H1 (cell line): ENCODE measurements around the gene HDAC6. TPM values are rescaled to one million over a fixed set of nuclear protein-coding genes. Genes with fewer than 3 reads are reported as not detected.

Source experiments
- CTCF ChIA-PET: fragments of 300-600 bp; sonication (Branson Sonifier 250); formaldehyde crosslinking; loops from one replicate; lab custom pipeline; 2021; ENCODE audit not compliant: partially characterized antibody; lab: Charles Lee
- POLR2A ChIA-PET: fragments of 300-600 bp; sonication (Branson Sonifier 250); formaldehyde crosslinking; loops from one replicate; lab custom pipeline; 2021; ENCODE audit warnings: inconsistent platforms; ENCODE audit not compliant: partially characterized antibody; lab: Charles Lee
- DNase-seq, 2 experiments: peaks; one replicate each; pipeline versions ENCODE4 v3.0.0 to v3.0.0-alpha.2; 2010 to 2022; ENCODE audit warnings: low spot score in 2 of 2, low read depth in 1 of 2, mixed read lengths in 1 of 2
- FAIRE-seq: peaks from 2 replicates; lab custom pipeline; 2011; peaks lifted over from hg19 to GRCh38; lab: Jason Lieb, UNC
- H2AFZ ChIP-seq: 2 replicates; pipeline ENCODE4 v1.8.1; 2012; ENCODE audit warnings: low read length, inconsistent platforms
- H2AK5ac ChIP-seq: 2 replicates; pipeline ENCODE4 v1.6.1; 2013; ENCODE audit warnings: low read depth, low read length
- H2BK120ac ChIP-seq: replicated peaks from 2 replicates; pipeline ENCODE3; 2013; ENCODE audit warnings: low read depth, low read length, inconsistent platforms
- H2BK12ac ChIP-seq: 2 replicates; pipeline ENCODE4 v1.6.1; 2013; ENCODE audit warnings: low read depth, low read length
- H2BK15ac ChIP-seq: 2 replicates; pipeline ENCODE4 v1.6.1; 2013; ENCODE audit warnings: low read length
- H2BK20ac ChIP-seq: 2 replicates; pipeline ENCODE4 v1.6.1; 2013; ENCODE audit warnings: low read length
- H2BK5ac ChIP-seq: 2 replicates; pipeline ENCODE4 v1.6.1; 2013; ENCODE audit warnings: low read depth, low read length
- H3K14ac ChIP-seq: 2 replicates; pipeline ENCODE4 v1.6.1; 2013; ENCODE audit warnings: inconsistent platforms; ENCODE audit not compliant: insufficient read length
- H3K18ac ChIP-seq: 2 replicates; pipeline ENCODE4 v1.6.1; 2013; ENCODE audit warnings: low read length; ENCODE audit errors: extremely low read depth
- H3K23ac ChIP-seq: 2 replicates; pipeline ENCODE4 v1.6.1; 2013; ENCODE audit warnings: inconsistent platforms; ENCODE audit not compliant: insufficient read length
- H3K23me2 ChIP-seq: 2 replicates; pipeline ENCODE4 v1.6.1; 2013; ENCODE audit warnings: low read depth, low read length
- H3K27ac ChIP-seq: 2 replicates; pipeline ENCODE4 v1.6.1; 2011; ENCODE audit warnings: low read depth, low read length, inconsistent platforms
- H3K27me3 ChIP-seq, 4 experiments: replicated peaks in 1 of 4; 1 replicate in 1 of 4; 2 replicates in 3 of 4; pipeline versions ENCODE4 v1.6.1 to v1.8.1; 2011 to 2013; ENCODE audit warnings: low read length in 3 of 4, mild to moderate bottlenecking in 3 of 4, inconsistent platforms in 2 of 4, mixed read lengths in 2 of 4, moderate library complexity in 1 of 4; ENCODE audit not compliant: control insufficient read depth in 3 of 4, insufficient read depth in 3 of 4; ENCODE audit errors: extremely low read depth in 1 of 4
- H3K36me3 ChIP-seq, 4 experiments: 2 replicates each; pipeline versions ENCODE4 v1.6.1 to v1.8.1; 2011 to 2013; ENCODE audit warnings: mild to moderate bottlenecking in 4 of 4, low read length in 3 of 4, moderate library complexity in 2 of 4, control low read depth in 1 of 4, inconsistent platforms in 1 of 4; ENCODE audit not compliant: insufficient read depth in 4 of 4, control insufficient read depth in 2 of 4
- H3K4ac ChIP-seq: replicated peaks from 2 replicates; pipeline ENCODE3; 2013; ENCODE audit warnings: low read length, low read depth, mixed read lengths, inconsistent platforms; ENCODE audit not compliant: insufficient read length
- H3K4me1 ChIP-seq, 4 experiments: replicated peaks in 1 of 4; 1 replicate in 1 of 4; 2 replicates in 3 of 4; pipeline versions ENCODE4 v1.6.1 to v1.8.1; 2011 to 2013; ENCODE audit warnings: low read length in 3 of 4, inconsistent platforms in 2 of 4, mixed read lengths in 1 of 4; ENCODE audit not compliant: insufficient read depth in 4 of 4, control insufficient read depth in 3 of 4
- H3K4me2 ChIP-seq, 2 experiments: 2 replicates each; pipeline versions ENCODE4 v1.6.1 to v1.8.1; 2011 to 2013; ENCODE audit warnings: low read depth in 2 of 2, low read length in 2 of 2, control low read depth in 1 of 2, inconsistent platforms in 1 of 2, mild to moderate bottlenecking in 1 of 2; ENCODE audit not compliant: insufficient read depth in 1 of 2
- H3K4me3 ChIP-seq, 4 experiments: fragments of 200-600, 300-600 bp in 1 of 4; sonication (generic), shearing (Covaris generic), sonication (Bioruptor Twin) in 1 of 4; 2 replicates each; pipeline versions ENCODE4 v1.5.1 to v1.8.1; 2011 to 2016; ENCODE audit warnings: low read length in 4 of 4, low read depth in 3 of 4, control low read depth in 2 of 4, inconsistent platforms in 2 of 4, mild to moderate bottlenecking in 2 of 4, mixed read lengths in 1 of 4, moderate library complexity in 1 of 4; ENCODE audit not compliant: insufficient read depth in 2 of 4; ENCODE audit errors: extremely low read depth in 1 of 4
- H3K56ac ChIP-seq: replicated peaks from 2 replicates; pipeline ENCODE3; 2013; ENCODE audit warnings: low read depth, mild to moderate bottlenecking, mixed read lengths, low read length, inconsistent platforms; ENCODE audit not compliant: insufficient read length
- H3K79me1 ChIP-seq: 2 replicates; pipeline ENCODE4 v1.6.1; 2013; ENCODE audit warnings: low read depth, low read length, control low read depth
- H3K79me2 ChIP-seq, 2 experiments: 2 replicates each; pipeline versions ENCODE4 v1.6.1 to v1.8.1; 2012 to 2013; ENCODE audit warnings: low read length in 2 of 2, mild to moderate bottlenecking in 2 of 2, inconsistent platforms in 1 of 2; ENCODE audit not compliant: insufficient read depth in 2 of 2, control insufficient read depth in 1 of 2
- H3K9ac ChIP-seq, 4 experiments: replicated peaks in 1 of 4; 1 replicate in 1 of 4; 2 replicates in 3 of 4; pipeline versions ENCODE4 v1.6.1 to v1.8.1; 2011 to 2013; ENCODE audit warnings: low read depth in 3 of 4, low read length in 3 of 4, control low read depth in 2 of 4, mild to moderate bottlenecking in 2 of 4, moderate library complexity in 2 of 4, inconsistent platforms in 1 of 4; ENCODE audit errors: extremely low read depth in 1 of 4
- H3K9me3 ChIP-seq, 2 experiments: 2 replicates each; pipeline versions ENCODE4 v1.6.1 to v1.8.1; 2012 to 2013; ENCODE audit warnings: mild to moderate bottlenecking in 2 of 2, moderate library complexity in 2 of 2, control low read depth in 1 of 2, inconsistent platforms in 1 of 2, low read depth in 1 of 2, low read length in 1 of 2, mixed read lengths in 1 of 2; ENCODE audit not compliant: insufficient read depth in 2 of 2
- H4K20me1 ChIP-seq, 2 experiments: replicated peaks in 1 of 2; 2 replicates each; pipeline versions ENCODE3 to v1.8.1; 2011 to 2013; ENCODE audit warnings: inconsistent platforms in 2 of 2, low read length in 2 of 2, mild to moderate bottlenecking in 1 of 2; ENCODE audit not compliant: insufficient read depth in 2 of 2, control insufficient read depth in 1 of 2
- H4K5ac ChIP-seq: 2 replicates; pipeline ENCODE4 v1.6.1; 2013; ENCODE audit warnings: low read length, low read depth, mixed read lengths, inconsistent platforms; ENCODE audit not compliant: insufficient read length
- H4K8ac ChIP-seq: 2 replicates; pipeline ENCODE4 v1.8.0; 2013; ENCODE audit warnings: mild to moderate bottlenecking, moderate library complexity, low read length, inconsistent platforms; ENCODE audit not compliant: insufficient read depth; ENCODE audit errors: extremely low read depth
- H4K91ac ChIP-seq: replicated peaks from 2 replicates; pipeline ENCODE3; 2013; ENCODE audit warnings: low read length, mixed read lengths, inconsistent platforms; ENCODE audit not compliant: insufficient read length
- BACH1 ChIP-seq: IDR thresholded peaks from 2 replicates; pipeline ENCODE4 v1.6.1; 2012; ENCODE audit warnings: low read length, improper control_type of control experiment
- BCL11A ChIP-seq, 2 experiments: IDR thresholded peaks; one replicate each; pipeline ENCODE4 v1.6.1; 2011; ENCODE audit warnings: low read depth in 2 of 2, low read length in 2 of 2, mild to moderate bottlenecking in 2 of 2
- CHD1 ChIP-seq: IDR thresholded peaks from 2 replicates; pipeline ENCODE4 v1.6.1; 2012; ENCODE audit warnings: low read depth, low read length, improper control_type of control experiment
- CTBP2 ChIP-seq: IDR thresholded peaks from 2 replicates; pipeline ENCODE4 v1.7.0; 2011; ENCODE audit warnings: borderline replicate concordance, mild to moderate bottlenecking, moderate library complexity, mixed read lengths, low read length; ENCODE audit not compliant: insufficient read depth, insufficient read length
- CTCF ChIP-seq, 3 experiments: IDR thresholded peaks; 1 replicate in 2 of 3; 2 replicates in 1 of 3; pipeline versions ENCODE4 v1.5.1 to v1.6.1; 2011; ENCODE audit warnings: low read length in 3 of 3, mild to moderate bottlenecking in 3 of 3, inconsistent platforms in 2 of 3, low read depth in 1 of 3, moderate library complexity in 1 of 3; ENCODE audit not compliant: insufficient read depth in 1 of 3; ENCODE audit errors: control extremely low read depth in 1 of 3
- HDAC2 ChIP-seq, 2 experiments: fragments of 300-600 bp in 1 of 2; sonication (generic) in 1 of 2; IDR thresholded peaks; 2 replicates each; pipeline ENCODE4 v1.6.1; 2011 to 2012; ENCODE audit warnings: low read depth in 2 of 2, low read length in 2 of 2, mild to moderate bottlenecking in 2 of 2, moderate library complexity in 2 of 2, borderline replicate concordance in 1 of 2, inconsistent platforms in 1 of 2
- KDM1A ChIP-seq: fragments of 200-600, 300-600 bp; sonication (generic); IDR thresholded peaks from 2 replicates; pipeline ENCODE4 v1.7.1; 2016; ENCODE audit warnings: mild to moderate bottlenecking, low read length, borderline replicate concordance
- RNF2 ChIP-seq: fragments of 200-900, 300-1000 bp; sonication (generic); IDR thresholded peaks from 2 replicates; pipeline ENCODE4 v1.7.1; 2016; ENCODE audit warnings: borderline replicate concordance, low read depth, mild to moderate bottlenecking, antibody characterized with exemption, low read length; ENCODE audit not compliant: poor library complexity, severe bottlenecking; ENCODE audit errors: missing control alignments
- SAP30 ChIP-seq: fragments of 300-600 bp; sonication (generic); IDR thresholded peaks from 2 replicates; pipeline ENCODE4 v1.7.1; 2012; ENCODE audit warnings: low read length, moderate library complexity, mild to moderate bottlenecking, inconsistent platforms; ENCODE audit not compliant: insufficient read depth, insufficient replicate concordance
- SIN3A ChIP-seq, 2 experiments: IDR thresholded peaks in 1 of 2; conservative IDR thresholded peaks in 1 of 2; 2 replicates each; pipeline ENCODE4 v1.6.1; 2011 to 2012; ENCODE audit warnings: low read length in 2 of 2, improper control_type of control experiment in 1 of 2, low read depth in 1 of 2, mild to moderate bottlenecking in 1 of 2
- SP1 ChIP-seq: IDR thresholded peaks from 2 replicates; pipeline ENCODE4 v1.6.1; 2011; ENCODE audit warnings: low read depth, low read length
- WGBS, 2 experiments: shearing (Covaris generic) in 1 of 2; methylation state at CpG; one replicate each; pipeline versions ENCODE4 v1.1.6 to v1.1.7; 2013 to 2015; ENCODE audit warnings: low lambda C conversion rate in 2 of 2, mixed read lengths in 2 of 2, inconsistent platforms in 1 of 2, low coverage in 1 of 2, missing lambda C conversion rate in 1 of 2; ENCODE audit not compliant: insufficient replicate concordance in 2 of 2, insufficient coverage in 1 of 2, insufficient read length in 1 of 2; ENCODE audit errors: extremely low coverage in 1 of 2, missing lambda C conversion rate in 1 of 2; 5-methylcytosine and 5-hydroxymethylcytosine counted together
- polyA plus RNA-seq, 7 experiments: library from polyadenylated mRNA; depleted of rRNA in 3 of 7; stranded (reverse) in 5 of 7; unstranded in 2 of 7; fragments of >200 nt in 5 of 7; fragments of 200-250 nt in 2 of 7; gene quantifications; 1 replicate in 5 of 7; 2 replicates in 1 of 7; 4 replicates in 1 of 7; pipeline versions ENCODE4 v1.2.1 to v1.2.3, GENCODE V29; 2011 to 2013; ENCODE audit warnings: missing spikeins in 2 of 7, mixed read lengths in 2 of 7
- total RNA-seq: library from RNA; stranded (reverse); fragmentation: NEBNext Ultra II Directional; extraction: Animal tissue kit (Norgen Biotek cat#: 25700); gene quantifications from 2 replicates; pipeline ENCODE4 v1.2.1, GENCODE V29; 2021

The HDAC6 gene
- total and polyA plus RNA-seq, 2 of the 8 experiments (the other 6 are each of a cell fraction or from before 2014, with no cell fraction given): 34.0 to 51.8 TPM

GRCh38 chrX:48782216-48782615, 19.7 kb upstream of the HDAC6 start:
- no peak for FAIRE-seq
- H3K4me2 ChIP-seq: no peak overlapping the region
- H3K9ac ChIP-seq: no peak overlapping the region
- no peak overlapping the region for H4K5ac ChIP-seq
- no peak overlapping the region for H3K4me3 ChIP-seq
- 100% methylated on average over 1 of the region's 2 CpGs; no CpG with 5 or more reads in 1 of the 2 experiments for WGBS, 2 experiments
- ChIA-PET POLR2A (no interaction called here), CTCF (no interaction called here)
- H3K23me2 ChIP-seq: no peaks in the 10 kb centered on the region
- H2BK15ac ChIP-seq: no peak overlapping the region
- H3K56ac ChIP-seq: no peak overlapping the region
- no peak overlapping the region for H4K8ac ChIP-seq
- no peak overlapping the region for H3K4ac ChIP-seq
- H4K20me1 ChIP-seq: no peaks in the 10 kb centered on the region
- H3K79me1 ChIP-seq: no peaks in the 10 kb centered on the region
- no peaks in the 10 kb centered on the region for H3K9me3 ChIP-seq
- H2BK5ac ChIP-seq: no peak overlapping the region
- H3K18ac ChIP-seq: no peak overlapping the region
- H2BK20ac ChIP-seq: no peak overlapping the region
- H3K27ac ChIP-seq: no peak overlapping the region
- H2AFZ ChIP-seq: no peak overlapping the region
- H2AK5ac ChIP-seq: no peak overlapping the region
- H3K23ac ChIP-seq: no peak overlapping the region
- H2BK12ac ChIP-seq: no peak overlapping the region
- DNase-seq: no peak
- no peaks in the 10 kb centered on the region for H3K36me3 ChIP-seq
- no peak overlapping the region for H3K14ac ChIP-seq
- no peaks in the 10 kb centered on the region for H3K4me1 ChIP-seq
- H2BK120ac ChIP-seq: no peak overlapping the region
- H4K91ac ChIP-seq: no peak overlapping the region
- H3K79me2 ChIP-seq: no peaks in the 10 kb centered on the region
- H3K27me3 ChIP-seq: no peaks in the 10 kb centered on the region
- TF ChIP-seq RNF2 (no peak), BACH1 (no peak), SP1 (no peak), BCL11A (IDR thresholded peaks at IDR 0.05; ENCODE audit: low read depth in 2 of 2, low read length in 2 of 2) (no peak), CTCF (IDR thresholded peaks at IDR 0.05; ENCODE audit: control extremely low read depth in 1 of 3, insufficient read depth in 1 of 3, low read depth in 1 of 3, low read length in 3 of 3) (no peak), SIN3A (conservative IDR thresholded peaks at IDR 0.05 in 1 of 2, IDR thresholded peaks at IDR 0.05 in 1 of 2; ENCODE audit: low read depth in 1 of 2, low read length in 2 of 2) (no peak), SAP30 (no peak), HDAC2 (IDR thresholded peaks at IDR 0.05; ENCODE audit: borderline replicate concordance in 1 of 2, low read depth in 2 of 2, low read length in 2 of 2) (no peak), KDM1A (no peak), CTBP2 (no peak), CHD1 (no peak)
